ENCODE data around the gene ACAD9.
A peak's percentile ranks its signal among the peaks of the same experiment; 100 is the strongest.
"Not testable (repeated sequence)": the region's sequence is repeated elsewhere in the genome, so short reads cannot be mapped to it uniquely, and the experiment has no call there.

Gene ACAD9

DNA sequence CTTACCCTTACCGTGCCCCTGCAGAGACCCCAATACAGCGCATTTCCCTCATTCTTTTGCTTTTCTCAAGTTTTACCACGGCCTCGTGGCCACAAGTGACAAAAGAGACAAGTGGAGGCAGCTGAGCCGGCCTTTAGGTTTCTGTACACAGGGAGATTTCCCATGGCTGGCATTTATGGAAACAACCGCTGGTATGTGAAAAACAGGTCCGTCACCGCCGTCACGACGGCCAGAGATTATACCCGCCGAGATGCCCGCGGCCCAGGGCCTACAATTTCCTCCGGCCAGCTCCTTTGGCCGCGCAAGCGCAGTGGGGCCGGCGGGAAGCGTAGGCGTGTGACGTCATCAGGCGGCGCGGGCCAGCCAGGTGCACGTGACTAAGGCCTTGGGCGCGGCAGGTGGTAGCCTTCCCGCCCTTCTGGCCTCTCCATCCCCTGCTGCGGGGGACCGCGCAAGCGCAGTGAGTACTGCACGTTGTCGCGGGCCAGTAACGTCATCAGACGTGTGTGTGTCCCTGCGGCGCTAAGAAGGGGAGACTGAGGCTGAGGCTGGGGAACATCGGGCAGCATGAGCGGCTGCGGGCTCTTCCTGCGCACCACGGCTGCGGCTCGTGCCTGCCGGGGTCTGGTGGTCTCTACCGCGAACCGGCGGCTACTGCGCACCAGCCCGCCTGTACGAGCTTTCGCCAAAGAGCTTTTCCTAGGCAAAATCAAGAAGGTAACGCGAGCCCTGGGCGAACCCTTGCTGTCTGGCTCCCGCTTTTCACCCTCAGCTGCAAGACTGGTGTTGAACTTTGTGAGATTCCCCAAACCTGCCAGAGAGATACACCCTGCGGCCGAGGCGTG lies at the start of gene ACAD9:
Gene ACAD9 (plus strand): TSS at position 496 of the 845 bp plus-strand sequence. CDS start 72 bp downstream, at position 568.
- FAIRE-seq, result peak; percentile 97

DNA sequence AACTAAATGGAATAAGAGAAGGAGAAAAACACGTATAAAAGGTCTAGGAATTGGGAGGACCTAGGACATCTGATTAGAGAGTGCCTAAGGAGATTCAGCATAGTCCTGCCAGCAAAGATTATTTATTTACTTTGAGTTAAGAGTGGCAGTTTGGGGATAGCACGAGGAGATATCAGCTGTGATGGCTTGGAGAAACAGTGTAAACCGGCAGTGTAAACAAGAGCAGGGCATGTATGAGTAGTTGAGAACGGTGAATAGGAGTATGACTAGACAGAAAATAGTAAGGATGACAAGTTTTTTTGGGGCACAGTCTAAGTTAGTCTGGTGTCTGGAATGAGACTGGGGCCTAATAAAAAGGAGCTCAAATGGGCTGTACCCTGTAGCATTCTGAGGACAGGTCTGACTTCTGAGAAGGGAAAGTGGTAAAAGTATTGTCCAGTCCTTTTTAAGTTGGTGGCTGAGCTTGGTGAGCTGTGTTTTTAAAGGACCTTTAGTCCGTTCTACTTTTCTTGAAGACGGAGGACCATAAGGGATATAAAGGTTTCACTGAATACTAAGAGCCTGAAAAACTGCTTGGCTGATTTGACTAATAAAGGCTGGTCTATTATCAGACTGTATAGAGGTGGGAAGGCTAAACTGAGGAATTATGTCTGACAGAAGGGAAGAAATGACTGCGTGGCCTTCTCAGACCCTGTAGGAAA lies 49.3 kb upstream of the ACAD9 start:
- DNase-seq (ENCODE audit: insufficient read length, low spot score); FAIRE-seq: not testable (repeated sequence)

More for the DNA sequence above, at the start of gene ACAD9:
- peak; percentile 99 for DNase-seq (ENCODE audit: insufficient read length, low spot score)

DNA sequence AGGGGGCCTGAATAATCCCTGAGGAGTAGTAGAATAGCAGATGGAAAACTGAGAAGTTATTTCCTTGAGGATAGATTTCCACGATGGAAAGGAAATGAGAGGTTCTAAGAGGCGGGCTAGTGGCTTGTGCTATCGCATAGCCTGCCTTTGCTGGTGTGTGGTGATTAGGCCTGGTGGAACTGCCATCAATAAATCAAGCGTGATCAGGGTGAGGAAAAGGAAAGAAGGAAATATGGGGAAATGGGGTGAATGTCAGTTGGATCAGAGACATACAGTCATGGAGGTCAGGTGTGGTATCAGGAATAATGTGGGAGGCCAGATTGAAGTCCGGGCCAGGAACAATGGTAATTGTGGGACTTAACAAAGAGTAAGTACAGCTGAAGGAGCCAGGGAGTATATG lies 48.7 kb upstream of the ACAD9 start:
- DNase-seq (ENCODE audit: insufficient read length, low spot score); FAIRE-seq: not testable (repeated sequence)

DNA sequence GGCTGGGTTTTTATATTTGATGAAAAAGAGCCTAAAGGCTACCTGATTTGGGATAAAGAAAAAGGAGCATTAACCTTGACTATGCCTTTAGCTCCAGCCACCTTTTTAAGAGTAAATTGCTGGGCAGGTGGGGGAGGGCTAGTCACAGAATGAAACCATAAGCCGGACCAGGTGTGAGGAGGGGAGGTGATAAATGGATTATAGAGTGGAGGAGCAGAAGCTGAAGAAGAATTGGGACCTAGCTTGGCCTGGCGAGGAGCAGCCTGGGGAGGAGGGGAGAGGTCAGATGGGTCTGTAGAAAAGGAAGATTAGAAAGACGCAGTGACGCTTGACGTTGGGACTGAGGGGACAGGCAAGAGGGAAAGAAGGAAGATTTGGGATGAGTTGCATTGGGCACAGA lies 46.4 kb upstream of the ACAD9 start:
- not testable (repeated sequence) for FAIRE-seq; DNase-seq (ENCODE audit: insufficient read length, low spot score)

- FAIRE-seq, result no peak
- no peak for DNase-seq (ENCODE audit: insufficient read length, low spot score)
Measured at GRCh38 chr3:128835096-128835495, 44.3 kb upstream of the ACAD9 start.

- DNase-seq (ENCODE audit: insufficient read length, low spot score) (no peak), FAIRE-seq (no peak)
Measured at GRCh38 chr3:128841926-128842920, 37.2 kb upstream of the ACAD9 start.

GRCh38 chr3:128844502-128844901 lies 34.9 kb upstream of the ACAD9 start:
- DNase-seq (ENCODE audit: insufficient read length, low spot score) (no peak), FAIRE-seq (no peak)

- FAIRE-seq, result peak; percentile 63
- peak; percentile 23 for DNase-seq (ENCODE audit: insufficient read length, low spot score)
Measured at GRCh38 chr3:128845119-128845777, 34.2 kb upstream of the ACAD9 start.

GRCh38 chr3:128845778-128846485 lies 33.5 kb upstream of the ACAD9 start:
- FAIRE-seq, result no peak
- DNase-seq (ENCODE audit: insufficient read length, low spot score), result peak; percentile 90

- FAIRE-seq, result no peak
- DNase-seq (ENCODE audit: insufficient read length, low spot score), result no peak
Measured at GRCh38 chr3:128846486-128846891, 32.9 kb upstream of the ACAD9 start.

DNA sequence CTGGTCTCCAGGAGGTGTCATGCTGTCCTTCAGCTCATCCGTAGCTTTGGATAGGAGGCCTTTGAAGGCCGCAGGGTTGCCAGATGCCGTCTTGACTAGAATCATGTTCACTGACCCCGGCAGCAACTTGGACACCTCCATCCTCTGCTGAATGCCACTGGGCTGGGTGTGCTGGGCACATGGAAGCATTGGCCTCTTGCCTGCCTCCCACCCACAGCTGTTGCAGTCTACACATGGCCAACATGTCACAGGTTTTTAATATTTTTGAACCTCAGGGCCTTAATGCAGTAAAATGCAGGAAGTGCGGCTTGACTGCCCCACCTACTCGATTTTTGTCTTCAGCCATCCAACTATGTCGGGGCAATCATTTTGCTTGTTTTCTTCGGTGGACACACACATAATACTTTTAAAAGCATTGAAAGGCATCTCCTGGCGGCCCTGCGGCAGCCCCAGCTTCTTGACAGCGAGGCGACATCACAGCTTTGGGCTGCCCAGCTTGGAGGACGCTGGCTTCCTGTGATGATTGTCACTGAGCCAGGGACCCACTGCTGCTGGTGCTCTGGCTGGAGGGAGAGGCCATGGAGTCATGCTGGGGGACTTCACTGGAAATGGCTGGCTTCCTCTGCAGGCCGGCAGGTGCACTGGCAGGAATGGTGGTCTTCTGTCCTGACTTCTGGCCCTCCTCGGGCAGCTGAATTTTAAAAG lies 31.6 kb upstream of the ACAD9 start:
- DNase-seq (ENCODE audit: insufficient read length, low spot score) (no peak), FAIRE-seq (no peak)

DNA sequence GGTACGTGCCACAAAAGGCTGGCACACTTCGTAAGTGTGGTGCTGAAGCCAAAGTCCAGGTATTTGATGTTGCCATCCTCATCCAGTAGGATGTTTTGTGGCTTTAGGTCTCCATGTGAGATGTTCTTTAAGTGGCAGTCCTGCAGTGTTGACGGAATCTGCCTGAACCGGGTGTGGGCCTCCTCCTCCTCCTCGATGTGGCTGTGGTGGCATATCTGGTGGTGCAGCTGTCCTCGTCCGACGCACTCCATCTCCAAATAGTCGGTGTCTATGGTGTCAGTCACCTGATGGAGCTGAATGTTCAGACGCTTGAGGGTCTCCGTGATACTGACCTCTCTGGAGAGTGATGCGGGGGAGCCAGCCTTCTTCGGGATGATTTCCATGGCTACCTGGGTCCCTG lies 30.5 kb upstream of the ACAD9 start:
- DNase-seq (ENCODE audit: insufficient read length, low spot score) (no peak), FAIRE-seq (no peak)

DNA sequence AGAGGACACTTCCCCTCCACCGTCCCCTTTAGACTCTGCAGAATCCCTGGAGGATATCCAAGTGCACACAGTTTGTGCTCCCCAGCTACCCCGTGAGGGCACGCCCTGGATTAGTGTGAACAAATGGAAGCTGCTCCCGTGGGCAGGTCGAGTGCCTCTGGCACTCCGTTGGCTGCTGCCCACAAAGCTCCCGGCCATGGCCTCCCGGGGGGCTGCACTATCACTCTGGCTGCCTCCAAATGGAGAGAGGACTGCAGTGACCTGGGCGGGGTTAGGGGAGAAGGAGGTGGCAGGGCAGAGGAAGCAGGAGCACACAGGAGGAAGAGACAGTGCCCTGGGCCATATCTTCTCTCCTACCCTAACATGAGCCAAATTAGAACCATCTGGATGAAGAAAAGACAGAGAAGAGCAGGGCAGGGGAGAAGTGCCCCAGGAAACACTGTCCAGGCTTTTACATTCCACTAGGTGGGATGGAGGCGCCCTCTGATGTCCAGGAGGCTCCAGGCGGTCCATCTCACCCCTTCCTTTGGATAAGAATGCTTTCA lies 29.4 kb upstream of the ACAD9 start:
- DNase-seq (ENCODE audit: insufficient read length, low spot score), result peak; percentile 21
- no peak for FAIRE-seq

DNA sequence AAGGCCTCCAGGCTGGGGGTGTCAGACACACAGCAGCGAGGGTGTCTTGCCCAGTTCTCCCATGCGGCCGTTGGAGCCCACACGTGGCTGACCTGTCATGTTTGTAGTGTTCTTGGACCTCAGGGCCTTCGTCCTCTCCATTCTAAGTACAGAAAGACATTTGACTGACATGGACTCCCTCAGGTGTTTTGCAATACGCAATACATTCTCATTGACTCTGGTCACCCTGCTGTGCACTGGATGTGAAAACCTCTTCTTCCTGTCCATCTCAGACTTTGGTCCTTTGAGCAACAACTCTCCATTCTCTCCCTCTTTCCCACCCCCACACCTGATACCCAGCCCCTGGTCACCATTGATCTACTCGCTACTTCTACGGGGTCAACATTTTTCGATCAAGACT lies 28.9 kb upstream of the ACAD9 start:
- DNase-seq (ENCODE audit: insufficient read length, low spot score) (no peak), FAIRE-seq (no peak)

GRCh38 chr3:128851601-128852000 lies 27.8 kb upstream of the ACAD9 start:
- DNase-seq (ENCODE audit: insufficient read length, low spot score), result no peak
- FAIRE-seq, result no peak

DNA sequence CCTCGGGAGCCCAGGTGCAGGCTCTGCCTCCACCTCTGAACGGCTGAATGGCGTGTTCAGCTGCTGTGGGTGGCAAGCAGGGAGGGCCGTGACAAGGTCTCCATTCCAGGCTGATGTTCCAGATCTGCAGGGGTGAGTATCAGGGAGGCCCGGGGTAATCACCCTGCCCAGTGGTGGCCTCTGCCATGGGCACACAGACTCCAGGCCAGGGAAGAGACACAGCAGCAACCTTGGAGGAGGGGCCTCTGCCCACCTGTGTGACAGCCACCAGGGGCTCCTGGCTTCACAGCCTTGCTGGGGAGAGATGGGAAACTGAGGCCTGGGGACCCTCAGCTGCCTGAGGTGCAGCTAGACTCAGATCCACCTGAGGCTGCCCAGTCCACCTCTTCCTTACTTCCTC lies 25.6 kb upstream of the ACAD9 start:
- FAIRE-seq, result no peak
- no peak for DNase-seq (ENCODE audit: insufficient read length, low spot score)

GRCh38 chr3:128854475-128854874 lies 24.9 kb upstream of the ACAD9 start:
- FAIRE-seq (no peak), DNase-seq (ENCODE audit: insufficient read length, low spot score) (no peak)

- DNase-seq (ENCODE audit: insufficient read length, low spot score) (no peak), FAIRE-seq (no peak)
Measured at GRCh38 chr3:128855569-128855968, 23.9 kb upstream of the ACAD9 start.

GRCh38 chr3:128858167-128858566 lies 21.3 kb upstream of the ACAD9 start:
- DNase-seq (ENCODE audit: insufficient read length, low spot score), result no peak
- no peak for FAIRE-seq

Data from HTR-8/SVneo (cell line).